ENCODE data around the gene P3H2.

GRCh38 chr3:189978753-189979152 lies 141.9 kb downstream of the P3H2 start:
- TF ChIP-seq CTCF (conservative IDR thresholded peaks at IDR 0.05 in 1 of 2, IDR thresholded peaks at IDR 0.05 in 1 of 2; ENCODE audit: low read depth in 1 of 2, low read length in 2 of 2) (no peak), EZH2 (IDR thresholded peaks at IDR 0.05; ENCODE audit: low read length, missing control alignments) (no peak)
